CD4-positive, alpha-beta T cell treated with Interleukin-4 for 4 hours (primary cell): ENCODE results near the gene SERPINA3.

Experiments
- DNase-seq: peaks from one replicate; pipeline ENCODE4 v3.0.0-alpha.2; 2020

Gene SERPINA3

DNA sequence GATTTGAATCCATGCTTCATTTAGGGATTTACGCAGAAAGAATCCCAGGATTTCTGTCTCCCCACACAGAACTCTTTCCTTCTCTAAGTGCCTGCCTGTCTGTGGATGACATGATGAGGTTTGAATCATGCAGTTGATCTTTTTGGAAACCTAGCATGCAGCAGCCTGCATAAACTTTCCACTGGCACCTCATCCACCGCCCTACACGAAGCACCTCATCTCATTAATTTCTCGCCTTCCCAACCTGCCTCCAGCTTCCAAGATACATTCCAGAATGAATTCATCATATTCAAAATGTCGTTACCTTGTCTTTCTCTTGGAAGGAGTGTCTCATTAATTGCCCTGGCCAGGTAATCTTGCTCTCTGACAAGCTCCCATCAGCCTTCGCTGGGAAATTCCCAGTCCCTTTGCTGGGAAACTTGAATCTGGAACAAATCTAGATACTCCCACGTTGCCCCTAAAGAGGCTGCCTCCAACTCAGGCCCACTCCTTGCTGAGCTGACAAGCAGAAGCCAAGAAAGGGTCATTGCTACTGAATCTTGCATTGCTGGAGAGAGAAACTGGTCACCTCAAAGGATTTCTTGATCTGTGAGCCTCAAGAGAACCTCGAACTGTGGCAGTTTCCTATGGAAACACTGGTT lies 48.2 kb downstream of the SERPINA3 start:
- DNase-seq, result no peak

DNA sequence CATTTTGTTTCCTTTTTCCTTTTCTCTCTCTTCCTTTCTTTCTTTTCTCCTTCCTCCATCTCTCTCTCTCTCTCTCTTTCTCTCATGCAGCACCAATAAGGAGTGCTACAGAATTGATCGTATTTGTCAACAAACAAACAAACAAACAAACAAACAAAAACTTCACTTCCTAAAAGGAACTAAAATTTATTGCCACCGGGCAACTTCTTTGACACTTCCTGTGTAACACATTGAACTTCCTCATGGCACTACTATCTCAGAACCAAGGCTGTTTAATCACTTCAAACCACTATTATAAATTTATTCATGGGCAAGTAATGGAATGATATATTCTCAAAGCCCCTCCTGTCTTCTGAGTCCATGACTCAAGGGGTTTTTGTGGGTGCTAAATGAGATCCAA lies 51.3 kb downstream of the SERPINA3 start:
- DNase-seq, result no peak

DNA sequence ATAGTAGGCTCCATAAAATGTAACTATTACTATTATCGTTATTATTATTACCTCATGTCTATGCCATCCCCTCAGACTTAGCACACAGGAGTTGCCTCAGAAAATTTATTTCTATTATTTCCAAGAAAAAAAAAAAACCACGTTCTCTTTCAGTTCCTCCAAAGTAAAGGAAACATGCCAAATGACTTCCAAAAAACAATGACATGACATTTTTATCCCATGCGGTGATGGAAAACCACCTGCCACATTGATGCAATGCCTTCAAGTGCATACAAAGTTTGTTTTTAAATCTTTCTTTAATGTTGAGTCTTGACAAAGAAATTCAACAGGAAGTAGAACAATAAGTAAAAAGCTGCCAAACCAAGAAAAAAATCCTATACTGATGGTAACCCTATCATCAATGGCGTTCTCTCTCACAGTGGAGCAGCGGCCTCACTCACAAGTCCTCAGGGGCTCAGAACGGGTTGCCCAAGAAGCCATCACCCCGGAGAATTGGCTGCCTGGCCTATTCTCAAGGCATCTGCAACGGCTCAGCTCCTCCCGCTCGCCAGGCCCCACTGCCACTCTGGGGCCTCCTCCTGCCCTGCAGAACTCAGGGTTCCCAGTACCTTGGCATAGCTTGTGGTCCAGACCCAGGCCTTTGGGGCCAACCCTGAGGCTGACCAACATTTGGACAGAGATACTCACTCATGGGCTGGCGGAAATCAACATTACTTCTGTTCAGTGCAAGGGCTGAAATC lies 51.9 kb downstream of the SERPINA3 start:
- no peak for DNase-seq

DNA sequence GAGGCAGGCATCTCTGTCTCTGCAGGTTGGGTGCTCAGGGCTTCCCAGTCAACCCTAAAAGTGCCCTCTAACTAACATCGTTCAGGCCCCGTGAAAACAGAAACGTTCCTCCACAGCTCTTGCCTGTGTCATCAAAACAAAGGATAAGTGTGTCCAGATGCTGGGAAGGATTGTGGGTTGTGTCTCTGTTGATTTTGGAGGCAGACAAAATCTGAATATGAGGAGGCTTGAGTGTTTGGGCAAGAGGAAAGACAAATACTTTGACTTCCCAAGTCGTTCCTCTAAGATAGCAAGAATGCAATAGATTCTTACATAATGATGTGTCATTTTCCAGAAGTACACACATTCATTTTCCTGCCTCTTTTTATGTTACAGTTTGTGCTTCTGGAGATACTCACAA lies 52.9 kb downstream of the SERPINA3 start:
- DNase-seq, result no peak

DNA sequence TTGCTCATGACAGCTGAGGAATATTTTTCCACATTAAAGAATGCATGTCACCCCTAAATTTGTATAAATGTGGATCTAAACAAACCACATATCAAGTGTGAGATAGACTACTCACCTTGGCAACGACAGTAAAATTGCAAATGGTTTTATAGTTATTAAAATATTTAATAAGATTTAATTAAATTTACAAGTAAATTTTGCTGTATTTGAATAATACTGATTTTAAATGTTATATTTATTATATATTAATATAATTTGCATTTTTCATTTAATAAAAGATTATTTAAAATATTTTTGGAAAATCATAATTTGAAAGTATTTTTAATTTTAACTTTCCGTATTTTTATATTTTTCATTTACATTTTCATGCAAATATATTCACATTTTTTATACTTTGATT lies 53.4 kb downstream of the SERPINA3 start:
- DNase-seq, result no peak

DNA sequence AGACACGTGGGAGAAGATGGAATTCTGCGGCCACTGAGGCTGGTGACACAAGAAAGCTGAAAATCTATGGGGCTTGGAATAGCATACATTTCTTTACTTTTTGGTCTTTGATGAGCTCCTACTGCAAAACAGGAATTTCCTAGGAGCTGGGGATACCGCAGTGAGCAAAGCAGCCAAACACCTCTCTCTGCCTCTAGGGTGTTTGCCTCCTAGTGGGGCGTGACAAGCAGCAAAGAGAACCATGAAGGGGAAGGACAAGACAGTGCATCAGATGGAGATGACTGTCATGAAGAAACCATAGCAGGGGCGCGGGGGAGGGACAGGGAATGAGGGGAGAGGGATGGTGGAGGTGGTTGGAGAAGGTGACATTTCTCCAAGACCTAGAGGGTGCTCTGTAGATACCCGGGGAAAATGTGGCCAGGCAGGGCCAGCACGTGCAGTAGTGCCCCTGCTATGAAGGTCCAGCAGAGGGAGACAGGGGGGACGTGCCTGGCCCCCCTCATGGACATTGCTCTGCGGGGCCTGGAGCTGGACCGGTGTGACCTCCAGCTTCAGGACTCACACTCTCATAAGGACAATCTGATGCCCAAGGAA lies 58.6 kb downstream of the SERPINA3 start:
- DNase-seq, result no peak

DNA sequence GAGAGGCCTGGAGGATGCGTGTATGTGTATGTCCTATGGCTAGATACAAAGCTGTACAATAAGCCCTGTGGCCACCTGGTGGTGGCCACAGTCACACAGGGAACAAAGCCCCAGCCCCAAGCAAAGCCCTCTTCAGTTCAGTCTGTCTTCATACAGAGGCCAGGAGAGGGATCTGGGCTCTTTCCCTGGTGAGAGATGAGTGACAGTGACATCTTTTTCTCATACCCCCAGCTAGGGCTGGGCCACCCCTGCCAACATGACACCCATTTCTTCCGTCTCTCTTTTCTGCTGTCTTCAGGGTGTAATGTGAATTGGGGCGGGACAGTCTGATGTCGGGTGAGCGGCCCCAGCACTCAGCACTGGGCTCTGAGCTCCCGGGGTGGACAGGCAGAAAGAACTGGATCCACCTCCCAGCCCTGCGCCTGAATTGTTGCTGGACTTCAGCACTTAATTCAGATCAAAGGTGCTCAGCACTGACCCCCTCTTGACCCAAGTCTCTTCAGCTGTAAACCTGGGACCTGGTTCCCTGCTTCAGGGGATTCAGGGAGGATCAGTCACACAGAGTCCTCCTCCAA lies 59.8 kb downstream of the SERPINA3 start:
- no peak for DNase-seq

DNA sequence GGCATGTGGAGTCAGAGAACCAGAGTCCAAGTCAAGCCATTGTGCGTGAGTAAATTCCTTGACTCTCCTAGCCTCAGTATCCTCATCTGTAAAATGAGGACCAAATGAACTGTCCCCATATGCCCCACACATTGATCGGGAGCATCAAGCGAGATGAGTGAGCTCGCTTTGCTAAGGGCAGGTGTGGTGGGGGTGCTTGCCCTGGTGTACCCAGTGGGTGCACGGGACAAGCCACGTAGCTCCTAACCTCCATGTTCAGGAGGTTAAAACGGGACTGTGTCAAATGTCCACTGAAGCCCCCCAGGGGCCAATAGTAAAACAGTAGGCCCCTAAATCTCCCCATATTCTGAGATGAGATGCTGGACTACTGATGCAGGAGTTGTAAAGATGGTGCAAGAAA lies 60.9 kb downstream of the SERPINA3 start:
- no peak for DNase-seq
